ENCODE results near the gene TBC1D22A. TPM values are rescaled to one million over a fixed set of nuclear protein-coding genes. Genes with fewer than 3 reads are reported as not detected.

The TBC1D22A gene
- total RNA-seq, 1 experiment from 2014 or later = 14.3 TPM

GRCh38 chr22:47027766-47028165, 265.3 kb downstream of the TBC1D22A start:
- no peak for ATAC-seq
- BruUV-seq (replicated peaks) = no TSS peak
- intact Hi-C loops (cut with micrococcal nuclease) = no loop called here
- Histone ChIP-seq H3K27me3 (ENCODE audit: low read length) (no peaks in the 10 kb centered on the region), H2AFZ (ENCODE audit: low read length) (no peak overlapping the region), H3K4me1 (ENCODE audit: insufficient read depth, low read length) (peaks cover 6% of the 10 kb centered on the region; the same call in 1 of the 2 replicates), H3K79me2 (ENCODE audit: low read length) (no peaks in the 10 kb centered on the region), H4K20me1 (ENCODE audit: low read length) (no peaks in the 10 kb centered on the region), H3K27ac (ENCODE audit: low read length) (no peak overlapping the region), H3K9me3 (ENCODE audit: low read length) (no peaks in the 10 kb centered on the region), H3K9ac (ENCODE audit: low read length) (no peak overlapping the region), H3K36me3 (ENCODE audit: low read depth, low read length) (no peaks in the 10 kb centered on the region), H3K4me2 (ENCODE audit: low read length) (no peak overlapping the region), H3K4me3 (ENCODE audit: low read length) (no peak overlapping the region), H3K9me2 (replicated peaks; ENCODE audit: low read length) (no peaks in the 10 kb centered on the region), H3F3A (ENCODE audit: low read length, unreplicated experiment) (no peaks in the 10 kb centered on the region)
- CTCF ChIA-PET = no interaction called here
- TF ChIP-seq EZH2phosphoT487 (IDR thresholded peaks at IDR 0.05; ENCODE audit: borderline replicate concordance, low read length) = no peak
- POLR2A ChIA-PET (ENCODE audit: unreplicated experiment) = no interaction called here
- DNase-seq = no peak

- ATAC-seq = no peak
- no peak for DNase-seq
- no peaks in the 10 kb centered on the region for H3K9me3 ChIP-seq (ENCODE audit: low read length)
- no peaks in the 10 kb centered on the region for H3K9me2 ChIP-seq (replicated peaks; ENCODE audit: low read length)
- H3K79me2 ChIP-seq (ENCODE audit: low read length) = no peaks in the 10 kb centered on the region
- no peaks in the 10 kb centered on the region for H3F3A ChIP-seq (ENCODE audit: low read length, unreplicated experiment)
- H4K20me1 ChIP-seq (ENCODE audit: low read length) = no peaks in the 10 kb centered on the region
- intact Hi-C loops (cut with micrococcal nuclease) = no loop called here
- H3K36me3 ChIP-seq (ENCODE audit: low read depth, low read length) = no peaks in the 10 kb centered on the region
- H3K4me1 ChIP-seq (ENCODE audit: insufficient read depth, low read length) = peaks cover 6% of the 10 kb centered on the region; the same call in 1 of the 2 replicates
- TF ChIP-seq EZH2phosphoT487 (IDR thresholded peaks at IDR 0.05; ENCODE audit: borderline replicate concordance, low read length) = no peak
- no TSS peak for BruUV-seq (replicated peaks)
- H3K4me2 ChIP-seq (ENCODE audit: low read length) = no peak overlapping the region
- H3K4me3 ChIP-seq (ENCODE audit: low read length) = no peak overlapping the region
- H3K9ac ChIP-seq (ENCODE audit: low read length) = no peak overlapping the region
- no peak overlapping the region for H3K27ac ChIP-seq (ENCODE audit: low read length)
- CTCF ChIA-PET = interaction anchor here (0.6 kb wide), 1 partner anchor 231 kb away, joined by 3 read pairs; no protein-coding TSS in a partner anchor
- H3K27me3 ChIP-seq (ENCODE audit: low read length) = no peaks in the 10 kb centered on the region
- POLR2A ChIA-PET (ENCODE audit: unreplicated experiment) = no interaction called here
- no peak overlapping the region for H2AFZ ChIP-seq (ENCODE audit: low read length)
Measured at GRCh38 chr22:47029244-47030074, 267.0 kb downstream of the TBC1D22A start.

GRCh38 chr22:47030143-47030661, 267.8 kb downstream of the TBC1D22A start:
- Histone ChIP-seq H3K9me2 (replicated peaks; ENCODE audit: low read length) (no peaks in the 10 kb centered on the region), H2AFZ (ENCODE audit: low read length) (no peak overlapping the region), H3K27ac (ENCODE audit: low read length) (no peak overlapping the region), H3K4me2 (ENCODE audit: low read length) (no peak overlapping the region), H3K9me3 (ENCODE audit: low read length) (no peaks in the 10 kb centered on the region), H3K79me2 (ENCODE audit: low read length) (no peaks in the 10 kb centered on the region), H4K20me1 (ENCODE audit: low read length) (no peaks in the 10 kb centered on the region), H3K4me1 (ENCODE audit: insufficient read depth, low read length) (peaks cover 6% of the 10 kb centered on the region; the same call in 1 of the 2 replicates), H3K27me3 (ENCODE audit: low read length) (no peaks in the 10 kb centered on the region), H3F3A (ENCODE audit: low read length, unreplicated experiment) (no peaks in the 10 kb centered on the region), H3K36me3 (ENCODE audit: low read depth, low read length) (no peaks in the 10 kb centered on the region), H3K4me3 (ENCODE audit: low read length) (no peak overlapping the region), H3K9ac (ENCODE audit: low read length) (no peak overlapping the region)
- TF ChIP-seq CTCF (conservative IDR thresholded peaks at IDR 0.05; ENCODE audit: low read depth, low read length) (no peak), EZH2phosphoT487 (IDR thresholded peaks at IDR 0.05; ENCODE audit: borderline replicate concordance, low read length) (no peak), EZH2 (IDR thresholded peaks at IDR 0.05; ENCODE audit: low read length, unreplicated experiment) (no peak)
- POLR2A ChIA-PET (ENCODE audit: unreplicated experiment) = no interaction called here
- BruUV-seq (replicated peaks) = no TSS peak
- intact Hi-C loops (cut with micrococcal nuclease) = no loop called here
- ATAC-seq (peak; percentile 56), DNase-seq (peak; percentile 3)
- CTCF ChIA-PET = interaction anchor here (0.6 kb wide), 1 partner anchor 231 kb away, joined by 3 read pairs; no protein-coding TSS in a partner anchor

Measured in PC-3 (cell line).